SKM-1 (cell line): ENCODE data around the gene LRRC63.
"Not testable (repeated sequence)": the region's sequence is repeated elsewhere in the genome, so short reads cannot be mapped to it uniquely, and the experiment has no call there.

ENCODE experiments used
- DNase-seq: peaks from one replicate; lab custom pipeline; 2025; ENCODE audit not compliant: unreplicated experiment; lab: John Stamatoyannopoulos, UW

Gene LRRC63

GRCh38 chr13:46220234-46220633, 8.5 kb downstream of the LRRC63 start:
- DNase-seq, result not testable (repeated sequence)

- no peak for DNase-seq
These were observed 17.5 kb downstream of the LRRC63 start for GRCh38 chr13:46229251-46229650.

DNA sequence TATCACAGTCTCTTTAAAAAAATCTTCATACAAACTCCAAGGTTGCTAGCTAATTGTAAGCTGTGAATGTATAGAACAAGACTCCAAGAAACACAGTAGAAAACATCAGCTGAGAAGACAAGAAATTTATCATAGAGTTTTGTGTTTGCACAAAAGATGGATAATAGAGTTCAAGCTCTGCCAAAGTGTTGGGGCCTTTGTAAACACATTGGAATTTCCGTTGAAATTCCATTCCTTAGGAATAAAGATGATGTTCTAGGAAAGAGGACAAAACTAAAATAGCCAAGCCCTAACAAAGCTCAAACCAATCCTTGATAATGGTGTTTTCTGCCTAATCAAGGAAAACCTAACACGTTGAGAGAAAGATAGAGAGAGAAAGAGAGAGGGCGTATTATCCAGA, 20.6 kb downstream of the LRRC63 start:
- DNase-seq, result no peak

GRCh38 chr13:46235286-46235685, 23.6 kb downstream of the LRRC63 start:
- DNase-seq, result no peak

DNA sequence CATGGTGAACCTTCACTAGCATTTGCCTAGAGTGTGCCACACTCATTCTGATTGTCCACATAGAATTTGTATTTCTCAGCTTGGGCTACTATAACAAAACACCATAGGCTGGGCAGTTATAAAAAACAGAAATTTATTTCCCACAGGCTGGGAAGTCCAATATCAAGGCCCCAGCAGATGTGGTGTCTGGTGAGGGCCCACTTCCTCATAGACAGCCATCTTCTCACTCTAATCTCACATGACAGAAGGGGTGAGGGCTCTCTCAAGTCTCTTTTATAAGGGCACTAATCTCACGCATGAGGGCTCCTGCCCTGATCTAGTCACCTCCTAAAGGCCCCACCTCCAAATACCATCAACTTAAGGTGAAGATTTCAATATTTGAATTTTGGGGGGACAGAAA, 53.6 kb downstream of the LRRC63 start:
- no peak for DNase-seq

DNA sequence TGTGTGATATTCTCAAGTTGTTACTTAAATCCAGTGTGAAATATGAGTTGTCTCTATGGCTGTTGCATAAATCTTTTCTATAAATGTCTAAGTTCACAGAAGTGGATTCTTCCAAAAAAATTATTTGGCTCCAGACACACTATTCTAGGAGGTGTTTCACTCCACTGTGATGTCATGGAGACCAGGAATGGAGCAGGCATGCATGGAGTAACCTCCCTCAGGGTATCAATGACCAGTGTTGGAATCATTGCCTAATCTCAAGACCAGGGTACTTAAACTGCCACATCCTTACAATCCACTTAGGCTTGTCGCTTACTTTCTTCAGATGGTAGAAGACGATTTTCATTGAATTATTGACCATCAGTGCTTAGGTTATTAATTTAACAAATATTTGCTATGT, 55.4 kb downstream of the LRRC63 start:
- DNase-seq, result no peak

GRCh38 chr13:46270416-46270815, 58.7 kb downstream of the LRRC63 start:
- DNase-seq, result no peak

GRCh38 chr13:46274094-46274698, 62.5 kb downstream of the LRRC63 start:
- DNase-seq, result no peak

- no peak for DNase-seq
These were observed 66.7 kb downstream of the LRRC63 start for GRCh38 chr13:46278474-46278873.

- DNase-seq, result no peak
These were observed 70.1 kb downstream of the LRRC63 start for GRCh38 chr13:46281779-46282178.

DNA sequence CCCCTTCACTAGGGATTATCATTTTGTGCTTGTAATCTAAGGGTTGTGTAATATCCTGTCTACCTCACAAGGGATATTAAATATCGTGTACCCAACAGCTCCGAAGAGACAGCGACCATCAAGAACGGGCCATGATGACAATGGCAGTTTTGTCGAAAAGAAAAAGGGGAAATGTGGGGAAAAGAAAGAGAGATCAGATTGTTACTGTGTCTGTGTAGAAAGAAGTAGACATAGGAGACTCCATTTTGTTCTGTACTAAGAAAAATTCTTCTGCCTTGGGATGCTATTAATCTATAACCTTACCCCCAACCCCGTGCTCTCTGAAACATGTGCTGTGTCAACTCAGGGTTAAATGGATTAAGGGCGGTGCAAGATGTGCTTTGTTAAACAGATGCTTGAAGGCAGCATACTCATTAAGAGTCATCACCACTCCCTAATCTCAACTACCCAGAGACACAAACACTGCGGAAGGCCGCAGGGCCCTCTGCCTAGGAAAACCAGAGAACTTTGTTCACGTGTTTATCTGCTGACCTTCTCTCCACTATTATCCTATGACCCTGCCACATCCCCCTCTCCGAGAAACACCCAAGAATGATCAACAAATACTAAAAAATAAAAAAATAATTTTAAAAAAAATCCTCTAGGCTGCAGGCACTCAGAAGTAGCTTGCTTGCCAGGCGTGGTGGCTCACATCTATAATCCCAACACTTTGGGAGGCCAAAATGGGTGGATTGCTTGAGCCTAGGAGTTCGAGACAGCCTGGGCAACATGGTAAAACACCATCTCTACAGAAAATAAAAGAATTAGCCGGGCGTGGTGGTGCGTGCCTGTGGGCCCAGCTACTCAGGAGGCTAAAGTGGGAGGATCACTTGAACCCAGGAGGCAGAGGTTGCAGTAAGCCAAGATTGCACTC, 72.4 kb downstream of the LRRC63 start:
- not testable (repeated sequence) for DNase-seq

- no peak for DNase-seq
These were observed 75.2 kb downstream of the LRRC63 start for GRCh38 chr13:46286972-46287371.

- DNase-seq, result peak; percentile 52
These were observed 77.0 kb downstream of the LRRC63 start for GRCh38 chr13:46288570-46289259.

GRCh38 chr13:46289260-46289955, 77.7 kb downstream of the LRRC63 start:
- DNase-seq, result no peak

- DNase-seq, result no peak
These were observed 78.7 kb downstream of the LRRC63 start for GRCh38 chr13:46290434-46290833.

DNA sequence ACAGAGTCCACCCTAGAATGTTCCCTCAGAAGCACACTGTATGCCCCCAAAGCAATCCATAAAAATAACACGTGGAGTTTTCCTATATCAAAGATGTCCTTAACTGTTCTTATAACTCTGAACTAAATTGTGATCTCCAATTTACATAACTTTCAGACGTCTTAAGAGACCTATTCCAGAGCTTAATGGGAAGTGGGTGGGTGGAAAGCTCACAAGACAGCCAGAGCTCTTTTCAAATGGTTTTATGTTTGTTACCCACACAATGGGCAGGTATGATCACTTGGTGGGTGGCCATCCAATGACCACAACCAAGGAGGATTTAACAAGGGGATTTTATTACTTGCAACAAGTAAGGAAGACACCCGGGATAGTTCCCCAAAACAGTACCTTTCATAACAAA, 81.7 kb downstream of the LRRC63 start:
- no peak for DNase-seq

DNA sequence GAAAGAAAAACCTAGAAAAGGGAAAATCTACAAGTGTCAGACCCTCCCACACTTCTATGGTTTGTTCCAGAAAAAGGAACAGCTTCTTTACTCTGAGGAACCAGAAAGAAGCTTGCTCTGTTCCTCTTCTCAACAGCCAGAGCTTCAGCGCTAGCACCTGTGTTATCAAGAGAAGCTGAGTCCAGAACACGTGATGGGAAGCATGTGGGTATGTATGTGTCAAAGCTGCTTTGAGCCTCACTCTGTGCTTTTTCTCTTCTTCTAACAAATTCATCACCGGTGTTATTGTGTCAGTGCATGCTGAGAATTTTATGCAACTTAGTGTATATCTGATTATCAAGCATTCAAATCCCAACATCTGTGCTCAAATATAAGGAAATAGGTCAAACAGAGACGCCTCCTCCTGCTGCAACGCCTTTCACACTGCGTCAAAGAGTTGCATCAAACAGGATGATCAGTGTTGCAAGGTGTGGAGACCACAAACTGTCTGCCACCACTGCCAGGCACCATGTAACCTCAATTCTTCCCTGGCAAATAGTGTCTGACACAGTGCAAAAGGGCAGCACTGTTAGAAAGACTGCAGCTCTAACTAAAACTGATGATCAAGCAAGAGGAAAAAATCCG, 83.9 kb downstream of the LRRC63 start:
- peak; percentile 95 for DNase-seq

DNA sequence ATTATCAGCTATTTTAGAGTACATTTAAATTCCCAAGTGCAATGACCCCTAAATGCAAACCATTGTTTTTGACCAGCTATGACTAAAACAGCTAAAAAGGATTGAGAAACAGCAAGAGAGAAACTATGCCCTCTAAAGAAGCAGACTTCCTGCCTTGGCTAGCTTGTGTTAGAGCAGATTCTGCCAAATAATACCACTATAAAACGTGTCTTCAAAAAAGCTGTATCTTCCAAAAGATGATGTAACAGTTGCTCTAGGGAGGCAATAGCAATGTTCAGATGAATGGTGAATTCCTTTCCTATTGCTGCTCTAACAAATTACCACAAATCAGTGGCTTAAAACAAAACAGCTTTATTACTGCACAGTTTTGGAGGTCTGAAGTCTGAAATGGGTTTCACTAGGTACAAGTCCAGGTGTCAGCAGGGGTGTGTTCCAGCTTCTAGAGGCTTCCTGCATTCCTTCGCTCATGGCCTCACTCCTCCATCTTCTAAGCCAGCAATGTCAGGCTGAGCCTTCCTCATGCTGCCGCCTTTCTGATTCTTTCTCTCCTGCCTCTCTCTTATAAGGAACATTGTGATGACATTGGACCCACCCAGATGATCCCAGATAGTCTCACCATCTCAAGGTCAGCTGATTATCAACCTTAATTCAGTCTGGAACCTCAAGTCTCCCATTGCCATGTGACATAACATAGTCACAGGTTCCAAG, 84.5 kb downstream of the LRRC63 start:
- DNase-seq, result peak; percentile 89

DNA sequence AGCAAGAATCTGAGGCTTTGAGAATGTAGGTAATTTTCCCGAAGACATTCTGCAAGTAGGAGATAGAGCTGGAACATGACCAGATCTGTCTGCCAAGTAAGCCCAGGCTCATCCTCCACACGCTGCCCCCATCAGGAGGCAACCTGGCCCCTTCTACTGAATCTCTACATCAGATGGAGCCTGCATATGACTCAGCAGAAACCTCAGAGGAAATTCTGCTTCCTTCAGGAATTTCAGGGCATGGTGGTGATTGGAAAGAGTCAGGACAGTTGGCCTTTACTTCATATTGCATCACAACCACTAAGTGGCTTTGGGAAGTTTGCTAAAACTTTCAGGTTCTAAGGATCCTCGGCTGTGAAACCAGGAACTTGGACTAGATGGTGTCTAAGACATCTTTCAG, 85.2 kb downstream of the LRRC63 start:
- DNase-seq, result no peak

DNA sequence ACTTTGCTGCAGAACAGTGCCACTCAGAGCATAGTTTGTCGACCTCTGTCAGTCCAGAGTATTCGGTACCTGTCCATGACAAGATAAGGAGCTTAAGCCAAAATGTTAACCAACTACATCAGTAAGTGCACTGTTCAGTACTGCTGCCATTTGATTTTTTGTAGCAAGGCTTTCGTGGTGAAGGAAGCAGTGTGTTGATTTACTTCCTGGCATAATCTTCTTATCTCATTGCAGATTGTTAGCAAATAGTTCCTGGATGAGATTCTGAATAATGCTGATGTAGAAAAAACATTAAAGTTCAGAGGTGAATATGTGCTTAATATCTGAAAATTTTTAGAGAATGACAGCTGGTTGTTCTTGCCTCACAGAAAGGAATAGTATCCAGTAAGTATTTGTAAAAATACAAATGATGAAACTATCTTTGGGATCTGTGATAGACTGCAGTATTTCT, 85.7 kb downstream of the LRRC63 start:
- no peak for DNase-seq
